GM21381 (cell line): ENCODE data around the gene FRY.

Experiments used
- ATAC-seq: cut with Tn5 transposase; IDR thresholded peaks from one replicate; pipeline ENCODE4 v1.9.1; 2021; ENCODE audit warnings: mild to moderate bottlenecking, moderate library complexity; ENCODE audit not compliant: unreplicated experiment

FRY gene

GRCh38 chr13:32016119-32016518 is 15.5 kb upstream of the FRY start:
- ATAC-seq: no peak

- no peak for ATAC-seq
Measured at GRCh38 chr13:32016631-32017030, 14.9 kb upstream of the FRY start.

- ATAC-seq: no peak
Measured at GRCh38 chr13:32017474-32017873, 14.1 kb upstream of the FRY start.

- ATAC-seq: no peak
Measured at GRCh38 chr13:32019612-32020233, 11.9 kb upstream of the FRY start.

GRCh38 chr13:32021785-32022184 is 9.8 kb upstream of the FRY start:
- ATAC-seq: no peak

- ATAC-seq: no peak
Measured at GRCh38 chr13:32022311-32022710, 9.3 kb upstream of the FRY start.

- no peak for ATAC-seq
Measured at GRCh38 chr13:32023096-32023495, 8.5 kb upstream of the FRY start.

GRCh38 chr13:32023698-32024097 is 7.9 kb upstream of the FRY start:
- no peak for ATAC-seq

GRCh38 chr13:32024750-32025149 is 6.8 kb upstream of the FRY start:
- ATAC-seq: no peak

- ATAC-seq: no peak
Measured at GRCh38 chr13:32025730-32026129, 5.8 kb upstream of the FRY start.

- ATAC-seq: no peak
Measured at GRCh38 chr13:32026623-32027022, 5.0 kb upstream of the FRY start.

GRCh38 chr13:32028711-32029110 is 2.9 kb upstream of the FRY start:
- ATAC-seq: no peak

GRCh38 chr13:32029684-32030083 is 1.9 kb upstream of the FRY start:
- ATAC-seq: no peak

GRCh38 chr13:32031815-32032370 is 319 bp downstream of the FRY start:
- no peak for ATAC-seq

- ATAC-seq: no peak
Measured at GRCh38 chr13:32032759-32033158, 1.2 kb downstream of the FRY start.

GRCh38 chr13:32033744-32034143 is 2.2 kb downstream of the FRY start:
- no peak for ATAC-seq

- ATAC-seq: no peak
Measured at GRCh38 chr13:32035716-32036115, 4.1 kb downstream of the FRY start.

- no peak for ATAC-seq
Measured at GRCh38 chr13:32036126-32036695, 4.6 kb downstream of the FRY start.

- ATAC-seq: no peak
Measured at GRCh38 chr13:32036757-32037156, 5.2 kb downstream of the FRY start.

- ATAC-seq: no peak
Measured at GRCh38 chr13:32037471-32037870, 5.9 kb downstream of the FRY start.

- no peak for ATAC-seq
Measured at GRCh38 chr13:32038343-32038742, 6.8 kb downstream of the FRY start.

- ATAC-seq: no peak
Measured at GRCh38 chr13:32039056-32039455, 7.5 kb downstream of the FRY start.

GRCh38 chr13:32039528-32039927 is 8.0 kb downstream of the FRY start:
- no peak for ATAC-seq
